ES-I3 (cell line): Measurements from ENCODE around the gene SCT.

Experiments
- H3K36me3 ChIP-seq: 2 replicates; pipeline ENCODE4 v1.6.1; 2013; ENCODE audit warnings: mild to moderate bottlenecking, low read length, control low read depth, moderate library complexity; ENCODE audit not compliant: insufficient read depth
- H3K4me1 ChIP-seq: 2 replicates; pipeline ENCODE4 v1.6.1; 2013; ENCODE audit warnings: mild to moderate bottlenecking, control low read depth, low read length; ENCODE audit not compliant: insufficient read depth
- H3K9ac ChIP-seq: 2 replicates; pipeline ENCODE4 v1.6.1; 2013; ENCODE audit warnings: low read depth, mild to moderate bottlenecking, low read length, moderate library complexity
- H3K9me3 ChIP-seq: 2 replicates; pipeline ENCODE4 v1.6.1; 2013; ENCODE audit warnings: mild to moderate bottlenecking, low read length, moderate library complexity; ENCODE audit not compliant: control insufficient read depth, insufficient read depth

The SCT gene

GRCh38 chr11:613369-613968 is 13.5 kb downstream of the SCT start:
- Histone ChIP-seq H3K9me3 (no peaks in the 10 kb centered on the region), H3K9ac (no peak overlapping the region), H3K4me1 (no peaks in the 10 kb centered on the region; the same call in 1 of the 2 replicates), H3K36me3 (peaks cover 7% of the 10 kb centered on the region; the same call in 1 of the 2 replicates)

DNA sequence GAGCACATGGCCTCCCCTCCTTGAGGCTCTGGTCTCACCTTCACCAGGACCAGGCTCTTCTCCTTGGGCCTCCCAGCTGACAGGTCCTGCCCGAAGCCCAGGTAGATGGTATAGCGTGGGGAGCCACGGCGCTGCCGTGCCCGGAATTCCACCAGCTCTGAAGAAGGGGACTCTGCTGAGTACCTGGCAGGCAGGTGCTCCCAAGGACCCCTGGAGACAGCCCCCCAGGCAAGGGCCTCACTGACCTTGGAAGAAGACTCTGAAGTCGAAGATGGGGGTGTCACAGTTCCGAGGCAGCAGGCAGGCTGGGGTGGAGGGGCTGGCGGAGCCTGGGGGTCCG is 14.1 kb downstream of the SCT start:
- H3K36me3 ChIP-seq: peaks cover 7% of the 10 kb centered on the region; the same call in 1 of the 2 replicates
- no peaks in the 10 kb centered on the region for H3K9me3 ChIP-seq

DNA sequence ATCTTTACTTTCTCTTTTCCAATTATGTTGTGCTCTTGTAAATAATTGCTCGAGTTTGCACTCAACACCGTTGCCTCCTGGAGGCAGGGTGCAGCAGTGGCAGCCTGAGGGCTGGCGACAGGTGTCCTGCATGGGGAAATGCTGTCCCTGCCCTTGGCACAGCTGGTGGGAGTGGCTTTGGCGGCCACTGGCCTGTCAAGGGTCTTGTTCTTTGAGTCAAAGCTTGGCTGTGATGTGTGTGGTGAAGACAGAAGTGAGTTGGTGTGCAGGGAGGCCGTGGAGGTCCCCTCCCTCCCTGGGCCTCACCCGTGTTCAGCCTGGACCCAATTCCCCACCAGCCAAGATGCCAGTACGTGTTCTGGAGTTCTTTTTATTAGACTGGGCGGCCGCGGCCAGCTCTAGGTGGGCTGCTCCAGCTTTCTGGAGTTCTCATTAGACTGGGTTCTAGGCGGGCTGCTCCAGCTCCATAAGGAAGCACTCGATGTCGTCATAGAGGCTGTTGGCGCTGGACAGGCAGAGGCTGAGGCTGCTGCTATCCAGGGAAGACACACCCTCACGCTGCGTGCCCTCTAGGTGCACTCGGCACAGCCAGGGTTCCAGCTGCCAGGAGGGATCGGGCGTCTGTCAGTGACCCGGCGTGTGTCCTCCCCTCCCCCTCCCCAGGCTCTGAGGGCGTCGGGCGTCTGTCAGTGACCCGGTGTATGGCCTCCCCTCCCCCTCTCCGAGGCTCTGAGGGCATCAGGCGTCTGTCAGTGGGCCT is 14.6 kb downstream of the SCT start:
- Histone ChIP-seq H3K4me1 (no peaks in the 10 kb centered on the region; the same call in 1 of the 2 replicates), H3K9me3 (no peaks in the 10 kb centered on the region), H3K36me3 (peaks cover 7% of the 10 kb centered on the region; the same call in 1 of the 2 replicates), H3K9ac (no peak overlapping the region)

More for the DNA sequence above, 14.1 kb downstream of the SCT start:
- no peak overlapping the region for H3K9ac ChIP-seq
- H3K4me1 ChIP-seq: no peaks in the 10 kb centered on the region; the same call in 1 of the 2 replicates

DNA sequence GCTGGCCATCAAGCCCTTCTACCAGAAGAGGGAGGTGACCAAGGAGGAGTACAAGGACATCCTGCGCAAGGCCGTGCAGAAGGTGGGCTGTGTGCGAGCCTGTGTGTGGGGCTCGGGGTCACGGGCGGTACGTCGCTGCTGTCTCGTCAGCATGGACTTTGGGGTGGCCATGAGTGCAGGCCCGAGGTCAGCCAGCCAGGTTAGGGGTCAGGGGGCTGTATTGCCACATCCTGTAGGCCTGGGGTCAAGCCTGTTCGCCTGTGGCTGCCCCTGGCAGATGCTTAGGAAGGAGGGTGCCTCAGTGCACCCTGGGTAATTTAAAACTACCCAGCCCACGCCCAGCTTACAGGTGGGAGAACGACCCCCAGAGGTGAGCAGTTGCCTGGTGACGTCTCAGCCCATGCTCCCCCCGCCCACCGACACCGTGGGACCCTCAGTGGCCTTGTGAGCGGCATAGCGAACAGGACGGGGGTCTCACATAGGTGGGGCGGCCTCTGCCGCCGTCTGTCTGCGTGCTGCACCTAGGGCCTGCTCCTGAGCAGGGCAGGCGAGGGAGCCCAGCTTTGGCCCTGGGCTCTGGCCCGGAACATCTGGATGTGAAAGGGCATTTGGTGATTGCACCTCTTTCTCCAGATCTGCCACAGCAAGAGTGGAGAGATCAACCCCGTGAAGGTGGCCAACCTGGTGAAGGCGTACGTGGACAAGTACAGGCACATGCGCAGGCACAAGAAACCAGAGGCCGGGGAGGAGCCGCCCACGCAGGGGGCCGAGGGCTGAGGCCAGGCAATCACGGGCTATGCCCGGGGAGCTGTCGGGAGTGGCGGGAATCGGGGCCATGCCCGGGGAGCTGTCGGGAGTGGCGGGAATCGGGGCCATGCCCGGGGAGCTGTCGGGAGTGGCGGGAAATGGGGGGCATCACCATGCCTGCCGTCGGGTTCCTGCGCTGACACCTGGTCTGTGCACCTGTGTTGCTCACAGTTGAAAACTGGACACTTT is 15.7 kb downstream of the SCT start:
- H3K36me3 ChIP-seq: peaks cover 13% of the 10 kb centered on the region; the same call in 1 of the 2 replicates
- no peaks in the 10 kb centered on the region for H3K9me3 ChIP-seq
- H3K9ac ChIP-seq: no peak overlapping the region
- H3K4me1 ChIP-seq: no peaks in the 10 kb centered on the region; the same call in 1 of the 2 replicates

DNA sequence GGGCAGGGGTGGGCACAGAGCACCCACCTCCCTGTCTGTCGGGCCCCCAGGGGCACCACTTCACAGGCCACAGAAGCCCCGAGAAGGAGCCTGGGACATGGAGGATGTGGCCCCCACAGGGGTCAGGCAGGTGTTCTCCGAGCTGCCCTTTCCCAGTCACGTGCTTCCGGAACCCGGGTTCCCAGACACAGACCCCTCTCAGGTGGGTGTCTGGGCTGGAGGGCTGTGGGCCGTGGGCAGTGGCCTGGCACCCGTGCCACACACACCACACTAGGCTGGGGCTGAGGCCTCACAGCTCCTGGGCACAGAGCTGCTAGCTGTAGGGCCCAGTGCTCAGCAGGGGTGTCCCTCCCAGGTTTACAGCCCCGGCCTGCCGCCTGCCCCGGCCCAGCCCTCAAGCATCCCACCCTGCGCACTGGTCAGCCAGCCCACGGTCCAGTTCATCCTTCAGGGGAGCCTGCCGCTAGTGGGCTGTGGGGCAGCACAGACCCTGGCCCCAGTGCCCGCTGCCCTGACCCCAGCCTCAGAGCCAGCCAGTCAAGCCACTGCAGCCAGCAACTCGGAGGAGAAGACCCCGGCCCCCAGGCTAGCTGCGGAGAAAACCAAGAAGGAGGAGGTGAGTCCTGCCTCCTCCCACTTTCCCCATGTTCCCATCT is 16.7 kb downstream of the SCT start:
- Histone ChIP-seq H3K9me3 (no peaks in the 10 kb centered on the region), H3K9ac (no peak overlapping the region), H3K36me3 (peaks cover 15% of the 10 kb centered on the region), H3K4me1 (no peaks in the 10 kb centered on the region; the same call in 1 of the 2 replicates)

- H3K4me1 ChIP-seq: no peaks in the 10 kb centered on the region; the same call in 1 of the 2 replicates
- no peaks in the 10 kb centered on the region for H3K9me3 ChIP-seq
- H3K36me3 ChIP-seq: peaks cover 22% of the 10 kb centered on the region
- H3K9ac ChIP-seq: no peak overlapping the region
Measured at GRCh38 chr11:609341-609811, 17.6 kb downstream of the SCT start.

- H3K9me3 ChIP-seq: no peaks in the 10 kb centered on the region
- no peaks in the 10 kb centered on the region; the same call in 1 of the 2 replicates for H3K4me1 ChIP-seq
- H3K36me3 ChIP-seq: peaks cover 27% of the 10 kb centered on the region
- H3K9ac ChIP-seq: no peak overlapping the region
Measured at GRCh38 chr11:608791-609251, 18.2 kb downstream of the SCT start.

DNA sequence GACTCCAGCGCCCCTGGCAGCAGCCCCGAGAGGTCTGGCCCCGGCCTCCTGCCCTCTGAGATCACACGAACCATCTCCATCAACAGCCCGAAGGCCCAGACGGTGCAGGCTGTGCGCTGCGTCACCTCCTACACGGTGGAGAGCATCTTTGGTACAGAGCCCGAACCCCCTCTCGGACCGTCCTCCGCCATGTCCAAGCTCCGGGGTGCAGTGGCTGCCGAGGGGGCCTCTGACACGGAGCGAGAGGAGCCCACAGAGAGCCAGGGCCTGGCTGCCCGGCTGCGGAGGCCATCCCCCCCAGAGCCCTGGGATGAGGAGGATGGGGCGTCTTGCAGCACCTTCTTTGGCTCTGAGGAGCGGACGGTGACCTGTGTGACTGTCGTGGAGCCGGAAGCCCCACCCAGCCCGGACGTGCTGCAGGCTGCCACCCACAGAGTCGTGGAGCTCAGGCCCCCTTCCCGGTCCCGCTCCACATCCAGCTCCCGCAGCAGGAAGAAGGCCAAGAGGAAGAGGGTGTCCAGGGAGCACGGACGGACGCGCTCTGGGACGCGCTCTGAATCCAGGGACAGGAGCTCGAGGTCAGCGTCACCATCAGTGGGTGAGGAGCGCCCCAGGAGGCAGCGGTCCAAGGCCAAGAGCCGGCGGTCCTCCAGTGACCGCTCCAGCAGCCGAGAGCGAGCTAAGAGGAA is 18.9 kb downstream of the SCT start:
- Histone ChIP-seq H3K9me3 (no peaks in the 10 kb centered on the region), H3K9ac (no peak overlapping the region), H3K36me3 (peaks cover 27% of the 10 kb centered on the region), H3K4me1 (no peaks in the 10 kb centered on the region; the same call in 1 of the 2 replicates)

GRCh38 chr11:607020-607780 is 19.8 kb downstream of the SCT start:
- Histone ChIP-seq H3K9ac (no peak overlapping the region), H3K4me1 (no peaks in the 10 kb centered on the region), H3K9me3 (no peaks in the 10 kb centered on the region), H3K36me3 (peaks cover 26% of the 10 kb centered on the region)

DNA sequence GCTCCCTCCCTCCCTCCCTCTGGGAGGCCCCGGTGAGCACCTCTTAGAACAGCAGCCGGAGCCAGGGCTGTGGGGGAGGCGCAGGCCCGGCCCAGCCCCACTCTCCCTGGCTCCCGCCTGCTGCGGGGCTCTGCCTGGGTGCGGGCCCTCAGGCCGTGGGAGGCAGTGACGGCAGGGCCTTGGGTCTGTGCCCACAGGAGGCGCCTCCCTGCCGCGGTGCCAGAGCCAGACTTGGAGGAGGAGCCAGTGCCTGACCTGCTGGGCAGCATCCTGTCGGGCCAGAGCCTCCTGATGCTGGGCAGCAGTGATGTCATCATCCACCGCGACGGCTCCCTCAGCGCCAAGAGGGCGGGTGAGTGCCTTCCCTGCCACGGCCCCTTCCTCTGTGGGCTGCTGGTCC is 20.7 kb downstream of the SCT start:
- Histone ChIP-seq H3K36me3 (peaks cover 30% of the 10 kb centered on the region), H3K4me1 (no peaks in the 10 kb centered on the region), H3K9ac (no peak overlapping the region), H3K9me3 (no peaks in the 10 kb centered on the region)

DNA sequence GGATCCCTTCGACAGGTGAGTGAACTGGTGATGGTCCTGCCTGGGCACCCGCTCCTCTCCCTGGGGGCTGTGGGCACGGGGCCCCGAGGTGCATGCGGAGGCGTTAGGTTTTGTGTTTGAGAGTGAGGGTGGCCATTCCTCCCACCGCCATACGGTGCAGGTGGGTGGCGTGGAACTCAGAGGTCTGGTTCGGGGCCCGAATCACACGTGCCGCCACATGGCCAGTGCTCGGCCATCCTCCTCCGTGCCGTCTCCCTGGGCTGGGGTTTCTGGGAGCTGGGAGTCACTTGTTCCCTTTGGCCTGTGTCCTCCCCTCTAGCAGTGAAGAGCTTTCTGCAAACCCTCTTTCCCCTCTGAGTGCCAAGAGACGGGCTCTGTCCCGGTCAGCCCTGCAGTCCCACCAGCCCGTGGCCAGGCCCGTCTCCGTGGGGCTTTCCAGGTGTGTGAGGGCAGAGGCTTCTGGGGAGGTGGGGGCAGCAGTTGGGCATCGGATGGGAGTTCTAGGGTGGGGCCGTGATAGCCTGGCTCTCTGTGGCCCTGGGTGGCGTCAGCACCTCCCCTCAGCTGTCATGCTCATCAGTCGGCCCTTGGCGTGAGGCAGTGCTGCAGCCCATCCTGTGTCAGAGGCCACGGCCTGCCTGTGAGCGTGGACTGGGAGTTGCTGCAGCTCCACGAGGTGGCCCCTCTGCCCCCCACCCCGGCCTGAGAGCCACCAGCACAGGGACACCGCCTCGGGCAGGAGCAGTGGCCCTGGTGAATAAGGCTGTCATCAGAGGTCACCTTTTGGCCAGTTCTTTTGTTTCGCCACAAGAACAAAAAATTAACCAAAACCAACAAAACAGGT is 21.5 kb downstream of the SCT start:
- no peak overlapping the region for H3K9ac ChIP-seq
- H3K36me3 ChIP-seq: peaks cover 30% of the 10 kb centered on the region
- H3K4me1 ChIP-seq: no peaks in the 10 kb centered on the region
- no peaks in the 10 kb centered on the region for H3K9me3 ChIP-seq

DNA sequence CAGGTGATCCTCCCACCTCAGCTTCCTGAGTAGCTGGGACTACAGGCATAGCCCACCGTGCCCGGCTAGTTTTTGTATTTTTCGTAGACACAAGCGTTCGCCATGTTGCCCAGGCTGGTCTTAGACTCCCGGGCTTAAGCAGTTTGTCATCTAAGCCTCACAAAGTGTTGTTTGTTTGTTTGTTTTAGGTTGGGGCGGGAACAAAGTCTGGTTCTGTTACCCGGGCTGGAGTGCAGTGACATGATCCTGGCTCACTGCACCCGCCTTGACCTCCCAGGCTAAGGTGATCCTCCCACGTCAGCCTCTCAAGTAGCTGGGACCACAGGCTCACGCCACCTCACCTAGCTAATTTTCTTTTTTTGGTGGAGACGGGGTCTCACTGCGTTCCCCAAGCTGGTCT is 23.8 kb downstream of the SCT start:
- Histone ChIP-seq H3K9ac (no peak overlapping the region), H3K36me3 (peaks cover 34% of the 10 kb centered on the region), H3K9me3 (no peaks in the 10 kb centered on the region), H3K4me1 (no peaks in the 10 kb centered on the region)
